Urinary bladder (tissue), 4 donors: Measurements from ENCODE around the gene NF2. TPM values are rescaled to one million over a fixed set of nuclear protein-coding genes. Genes with fewer than 3 reads are reported as not detected.

Source experiments
- DNase-seq: peaks from one replicate; pipeline ENCODE4 v3.0.0-alpha.2; 2015; ENCODE audit errors: extremely low spot score
- H3K27ac ChIP-seq: one replicate; pipeline ENCODE4 v1.5.1; 2013; ENCODE audit warnings: low read depth, mild to moderate bottlenecking, moderate library complexity
- H3K36me3 ChIP-seq: one replicate; pipeline ENCODE4 v1.6.1; 2013; ENCODE audit warnings: mild to moderate bottlenecking, moderate library complexity; ENCODE audit not compliant: insufficient read depth
- H3K4me1 ChIP-seq: one replicate; pipeline ENCODE4 v1.6.1; 2013; ENCODE audit warnings: mild to moderate bottlenecking, moderate library complexity; ENCODE audit not compliant: insufficient read depth
- H3K4me3 ChIP-seq: one replicate; pipeline ENCODE4 v1.5.1; 2013; ENCODE audit warnings: low read depth, low read length
- WGBS: extraction: QIAGEN DNeasy Blood & Tissue Kit; methylation state at CpG from one replicate; pipeline ENCODE4 v1.1.7; 2013; 5-methylcytosine and 5-hydroxymethylcytosine counted together
- polyA plus RNA-seq: library from polyadenylated mRNA; stranded (reverse); fragments of 200-250 nt; gene quantifications from one replicate; pipeline ENCODE4 v1.2.3, GENCODE V29; 2013
- total RNA-seq: library from RNA; depleted of rRNA; stranded (reverse); fragments of >200 nt; gene quantifications from one replicate; pipeline ENCODE4 v1.2.3, GENCODE V29; 2014
- donor health status: healthy with polysubstance abuse.
- donor health status: healthy.

The NF2 gene
- total and polyA plus RNA-seq, 2 donors: 10.2 to 28.9 TPM

DNA sequence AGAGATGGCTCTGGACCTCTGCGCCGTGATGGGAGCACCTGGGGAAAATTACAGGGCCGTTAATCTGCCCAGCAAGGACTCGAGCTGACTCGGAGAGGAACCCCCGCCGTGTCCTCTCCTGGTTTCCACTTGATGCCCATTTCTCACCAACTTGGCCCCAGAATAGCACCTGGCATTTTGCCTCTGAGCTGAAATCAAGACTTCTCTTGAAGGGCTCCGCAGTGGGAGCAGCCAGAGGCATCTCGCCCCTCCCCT lies 97.4 kb downstream of the NF2 start:
- H3K27ac ChIP-seq: no peak overlapping the region
- H3K4me3 ChIP-seq: no peak overlapping the region
- DNase-seq: no peak
- peaks cover 1% of the 10 kb centered on the region for H3K36me3 ChIP-seq
- 54% methylated on average over 9 of the region's 9 CpGs for WGBS
- peaks cover 3% of the 10 kb centered on the region for H3K4me1 ChIP-seq

DNA sequence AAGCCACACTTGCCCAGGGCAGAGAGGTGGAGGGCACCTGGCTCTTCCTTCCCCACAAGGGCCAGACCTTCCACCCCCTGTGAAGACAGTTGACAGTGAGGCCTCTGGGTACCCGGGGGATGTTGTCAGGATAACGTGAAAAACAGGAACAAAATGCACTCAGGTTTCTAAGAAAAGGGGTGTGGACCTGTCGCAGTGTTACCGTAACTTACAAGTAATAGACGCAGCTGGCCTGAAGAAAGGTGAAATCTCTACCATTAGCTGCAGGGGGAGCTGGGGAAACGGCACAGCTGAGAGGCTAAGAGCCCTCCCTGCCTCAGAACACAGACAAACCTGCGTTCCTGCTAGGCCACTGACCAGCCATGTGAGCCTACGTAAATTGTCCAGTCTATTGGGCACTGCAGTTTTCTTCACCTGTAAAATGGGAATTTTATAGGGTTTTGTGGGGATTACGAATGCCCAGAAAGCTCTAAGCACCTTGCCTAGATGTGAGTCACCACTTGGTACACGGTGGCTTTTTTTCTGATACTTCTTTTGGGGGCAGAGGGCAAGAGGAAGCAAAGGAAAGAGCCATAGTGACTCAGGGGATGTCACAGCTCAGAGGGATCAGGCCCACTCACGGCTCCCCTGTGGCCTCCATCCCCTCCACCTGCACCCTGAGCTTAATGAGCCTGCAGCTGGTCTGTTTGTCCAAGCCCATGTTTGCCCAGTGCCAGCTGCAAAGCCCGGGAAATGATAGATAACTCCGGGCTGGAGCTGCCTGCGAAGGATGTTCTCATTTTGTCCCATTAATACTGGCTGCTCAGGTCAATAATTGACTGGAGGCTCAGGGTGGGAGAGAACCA lies 97.9 kb downstream of the NF2 start:
- Histone ChIP-seq H3K4me1 (peaks cover 3% of the 10 kb centered on the region), H3K36me3 (peaks cover 1% of the 10 kb centered on the region), H3K27ac (no peak overlapping the region), H3K4me3 (no peak overlapping the region)
- DNase-seq: no peak
- 38% methylated on average over 14 of the region's 14 CpGs for WGBS

DNA sequence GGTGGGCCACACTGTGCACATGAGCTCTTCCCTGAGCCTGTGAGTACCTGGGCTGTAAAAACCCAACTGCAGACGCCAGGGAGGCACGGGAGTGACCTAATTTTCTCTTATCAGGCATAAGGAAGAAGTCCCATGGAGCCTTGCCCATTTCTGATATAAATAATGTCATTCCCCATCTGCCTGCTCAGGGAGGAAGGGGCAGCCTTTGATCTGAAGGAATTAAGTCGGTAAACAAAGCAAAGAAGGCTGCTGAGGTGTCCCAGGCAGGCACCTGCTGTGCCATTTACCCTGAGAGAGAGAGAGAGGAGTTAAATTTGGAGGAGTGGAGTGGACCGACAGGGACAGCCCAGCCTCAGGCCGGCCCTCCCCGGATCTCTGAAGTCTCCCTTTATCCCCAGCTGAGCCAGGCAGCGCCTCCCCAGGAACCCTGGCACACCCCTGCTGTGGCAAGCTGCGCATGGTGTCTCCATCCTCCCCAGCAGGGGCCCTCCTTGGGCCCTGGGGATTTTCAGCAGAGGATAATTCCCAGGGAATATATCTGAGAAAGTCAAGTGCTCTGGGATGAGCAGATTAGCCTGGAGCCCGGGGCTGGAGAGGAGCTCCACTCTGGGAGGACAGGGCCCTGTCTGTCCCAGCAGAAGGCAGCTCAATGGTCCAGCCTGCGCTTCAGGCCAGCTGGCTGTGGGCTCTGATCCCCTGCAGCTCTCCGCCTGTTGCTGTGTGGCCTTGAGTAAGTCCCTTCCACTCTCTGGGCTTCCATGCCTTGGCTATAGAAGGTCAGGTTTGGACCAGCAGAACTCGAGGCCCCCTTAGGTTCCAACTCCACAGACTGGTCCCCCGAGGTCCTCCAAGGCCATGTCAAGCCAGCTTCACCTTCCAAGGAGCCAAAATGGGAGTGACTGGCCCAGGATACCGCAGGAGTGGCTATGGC lies 98.8 kb downstream of the NF2 start:
- WGBS: 34% methylated on average over 14 of the region's 14 CpGs
- peaks cover 3% of the 10 kb centered on the region for H3K4me1 ChIP-seq
- H3K27ac ChIP-seq: no peak overlapping the region

DNA sequence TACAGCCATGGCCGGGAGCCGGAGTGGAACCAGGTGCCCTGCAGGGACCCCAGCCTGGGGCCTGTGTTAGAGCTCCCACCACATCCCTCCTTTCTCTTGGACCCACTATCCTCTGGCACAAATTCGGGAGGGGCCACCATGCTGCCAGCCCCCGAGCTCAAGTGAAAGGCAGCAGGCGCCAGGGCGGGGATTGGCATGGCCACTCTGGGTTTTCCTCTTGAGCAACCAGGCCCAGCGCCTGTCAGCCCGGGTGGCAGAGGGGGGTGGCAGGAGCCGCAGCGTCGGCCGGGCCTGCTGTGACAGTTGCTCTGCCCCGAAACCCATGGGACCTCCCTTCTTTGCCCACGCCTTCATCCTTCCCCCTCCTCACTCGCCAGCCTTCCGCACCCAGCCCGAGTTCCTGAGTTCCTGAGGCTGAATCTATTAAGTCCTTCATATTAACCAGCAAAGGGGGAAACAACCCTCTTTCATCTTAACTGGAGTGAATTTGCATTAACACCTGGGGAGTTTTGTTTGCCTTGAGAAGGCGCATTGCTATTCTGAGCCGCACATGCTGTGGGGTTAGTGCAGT lies 99.6 kb downstream of the NF2 start:
- 46% methylated on average over 19 of the region's 19 CpGs for WGBS
- no peak overlapping the region for H3K27ac ChIP-seq

More for the DNA sequence above, 98.8 kb downstream of the NF2 start:
- H3K4me3 ChIP-seq: no peak overlapping the region
- H3K36me3 ChIP-seq: peaks cover under 1% of the 10 kb centered on the region
- DNase-seq: no peak

DNA sequence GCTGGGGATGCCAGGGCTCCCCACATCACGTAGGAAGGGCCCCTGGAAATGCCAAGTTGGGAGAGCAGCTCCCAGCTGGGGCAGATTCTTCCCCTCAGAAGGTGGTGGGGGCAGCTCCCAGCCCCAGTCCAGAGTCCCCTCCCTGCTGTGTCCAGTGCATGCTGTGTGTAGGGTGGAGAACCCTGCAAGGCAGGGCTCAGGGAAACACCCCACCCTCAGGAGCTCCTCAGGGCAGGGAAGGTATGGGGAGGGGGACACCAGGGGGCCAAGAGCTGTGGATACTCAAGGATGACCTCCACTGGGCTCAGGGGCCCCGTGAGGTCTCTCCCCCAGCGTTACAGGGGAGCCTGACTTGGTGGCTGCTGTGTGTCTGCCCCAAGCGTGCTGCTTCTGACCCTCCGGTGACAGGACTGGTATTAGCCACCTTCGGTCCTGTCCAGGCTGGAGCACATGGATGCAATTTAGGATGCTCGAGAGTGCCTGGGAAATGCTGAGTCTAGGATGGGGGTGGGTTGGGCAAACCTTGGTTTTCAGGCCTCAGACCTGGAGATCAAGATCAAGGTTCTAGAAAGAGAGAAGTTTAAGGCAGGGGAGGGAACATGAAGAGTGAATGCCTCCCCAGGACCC lies 100.2 kb downstream of the NF2 start:
- Histone ChIP-seq H3K4me3 (no peak overlapping the region), H3K27ac (no peak overlapping the region), H3K36me3 (no peaks in the 10 kb centered on the region), H3K4me1 (peaks cover 3% of the 10 kb centered on the region)
- WGBS: 49% methylated on average over 7 of the region's 7 CpGs
- no peak for DNase-seq

More for the DNA sequence above, 99.6 kb downstream of the NF2 start:
- Histone ChIP-seq H3K4me3 (no peak overlapping the region), H3K36me3 (no peaks in the 10 kb centered on the region), H3K4me1 (peaks cover 3% of the 10 kb centered on the region)
- no peak for DNase-seq

DNA sequence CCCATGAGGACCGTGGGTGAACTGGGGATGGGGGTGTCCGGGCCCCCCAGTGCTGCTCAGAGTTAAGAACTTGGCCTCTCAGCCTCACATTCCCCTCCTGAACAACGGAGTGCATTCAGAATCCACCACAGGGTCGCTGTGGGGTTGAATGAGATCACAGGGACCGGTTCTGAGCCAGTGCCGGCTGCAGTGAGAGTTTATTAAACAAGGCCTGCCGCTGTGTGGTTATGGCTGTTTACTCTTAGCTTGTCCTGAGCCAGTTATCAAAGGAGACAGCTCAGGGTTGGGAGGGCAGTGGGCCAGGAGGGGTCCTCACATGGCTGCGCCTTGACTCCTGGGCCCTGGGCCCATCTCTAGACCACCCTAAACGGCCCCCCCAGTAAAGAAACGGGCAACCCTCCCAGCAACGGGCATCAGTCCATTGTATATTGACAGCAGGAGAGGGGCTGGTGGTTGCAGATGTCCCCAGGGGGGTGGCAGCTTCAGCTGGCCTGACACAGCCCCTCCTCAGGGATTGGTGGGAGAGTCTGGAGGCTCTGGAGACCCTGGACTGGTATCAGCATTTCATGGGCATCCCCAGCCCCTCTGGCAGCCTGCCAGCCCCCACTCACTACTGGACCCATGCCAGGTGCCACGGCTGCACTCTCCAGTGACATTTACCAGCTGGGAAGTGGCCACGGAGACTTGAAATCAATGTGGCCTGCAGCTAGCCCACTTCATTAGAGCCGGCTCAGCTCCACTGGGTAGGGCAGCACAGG lies 101.3 kb downstream of the NF2 start:
- no peak for DNase-seq
- WGBS: 12% methylated on average over 14 of the region's 14 CpGs
- H3K27ac ChIP-seq: no peak overlapping the region

DNA sequence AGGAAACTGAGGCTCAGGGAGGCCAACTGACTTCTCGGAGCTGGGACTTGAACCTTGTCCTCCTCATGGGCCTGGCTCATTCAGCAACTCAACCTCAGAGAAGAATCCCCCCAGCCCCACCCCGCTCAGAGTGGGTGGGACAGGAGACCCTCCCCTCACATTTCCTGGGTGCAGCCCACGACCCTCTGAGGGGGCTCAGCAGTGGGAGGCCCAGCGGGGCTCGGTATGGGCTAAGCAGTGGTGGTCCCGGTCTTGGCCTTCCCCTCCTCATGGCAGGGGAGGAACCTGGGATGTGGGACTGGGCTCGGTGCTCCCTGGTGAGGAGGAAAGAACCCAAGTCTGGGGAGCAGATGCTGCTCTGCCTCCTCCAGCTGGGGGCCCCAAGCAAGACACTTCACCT lies 102.2 kb downstream of the NF2 start:
- WGBS: 84% methylated on average over 7 of the region's 7 CpGs
- H3K4me1 ChIP-seq: peaks cover 3% of the 10 kb centered on the region
- no peak for DNase-seq
- H3K27ac ChIP-seq: no peak overlapping the region
- H3K4me3 ChIP-seq: no peak overlapping the region
- H3K36me3 ChIP-seq: no peaks in the 10 kb centered on the region

More for the DNA sequence above, 101.3 kb downstream of the NF2 start:
- peaks cover 3% of the 10 kb centered on the region for H3K4me1 ChIP-seq
- no peaks in the 10 kb centered on the region for H3K36me3 ChIP-seq
- no peak overlapping the region for H3K4me3 ChIP-seq

DNA sequence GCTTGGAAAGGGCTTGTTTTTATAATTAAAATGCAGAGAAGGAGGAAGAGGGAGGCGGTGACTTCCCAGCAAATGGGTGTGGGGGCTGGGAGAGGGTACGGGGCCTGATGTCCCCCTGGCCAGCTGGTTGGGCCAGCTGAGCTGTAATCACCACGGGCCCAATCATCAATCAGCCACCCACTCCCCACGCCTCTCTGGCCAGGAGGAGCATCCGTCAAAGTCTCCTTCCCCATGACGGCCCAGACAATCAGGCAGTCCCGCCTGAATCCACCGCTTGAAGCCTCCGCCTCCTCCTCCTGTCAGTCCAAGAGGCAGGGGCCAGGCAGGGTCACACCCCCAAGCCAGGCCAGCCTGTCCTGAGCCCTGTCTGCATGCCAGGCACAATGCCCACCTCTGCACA lies 103.1 kb downstream of the NF2 start:
- no peak overlapping the region for H3K4me3 ChIP-seq
- H3K27ac ChIP-seq: no peak overlapping the region
- H3K36me3 ChIP-seq: no peaks in the 10 kb centered on the region
- 63% methylated on average over 9 of the region's 9 CpGs for WGBS
- peaks cover 3% of the 10 kb centered on the region for H3K4me1 ChIP-seq
- no peak for DNase-seq

DNA sequence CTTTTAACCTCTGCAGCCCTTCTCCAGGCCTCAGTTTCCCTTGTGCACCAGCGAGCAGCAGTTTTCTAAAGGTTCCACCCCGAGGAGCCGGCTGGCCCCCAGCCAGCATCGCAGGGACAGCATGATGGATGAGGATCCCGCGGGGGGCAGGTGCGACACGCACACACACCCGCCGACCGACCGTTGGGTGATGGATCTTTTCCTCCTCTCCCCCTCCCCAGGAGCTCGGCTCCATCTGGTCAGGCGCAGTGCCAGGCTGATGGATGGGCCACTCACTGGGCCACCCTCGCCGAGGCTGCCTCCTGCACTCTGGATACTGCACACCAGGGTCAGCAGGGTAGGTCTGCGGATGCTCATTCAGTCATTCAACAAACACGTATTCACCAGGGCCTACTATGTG lies 103.6 kb downstream of the NF2 start:
- DNase-seq: no peak
- H3K27ac ChIP-seq: no peak overlapping the region
- peaks cover under 1% of the 10 kb centered on the region for H3K4me1 ChIP-seq
- H3K36me3 ChIP-seq: no peaks in the 10 kb centered on the region
- 69% methylated on average over 18 of the region's 18 CpGs for WGBS
- H3K4me3 ChIP-seq: no peak overlapping the region

DNA sequence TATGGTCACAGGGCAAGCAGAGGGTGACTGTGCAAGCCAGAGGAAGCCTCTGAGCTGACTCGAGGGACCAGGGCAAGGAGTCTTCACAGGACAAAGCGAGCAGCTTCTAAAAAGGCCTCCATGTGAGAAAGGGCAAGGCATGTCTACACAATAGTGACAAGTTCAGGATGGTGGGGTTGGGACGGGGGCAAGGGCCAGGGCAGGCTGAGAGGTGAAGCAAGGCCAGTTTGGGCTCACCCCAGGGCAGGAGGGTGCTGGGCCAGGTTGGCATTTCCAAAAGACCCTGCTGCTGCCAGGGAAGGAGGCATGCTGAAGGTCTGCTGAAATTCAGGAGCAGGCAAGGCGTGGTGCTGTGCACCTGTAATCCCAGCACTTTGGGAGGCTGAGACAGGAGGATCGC lies 104.0 kb downstream of the NF2 start:
- Histone ChIP-seq H3K36me3 (no peaks in the 10 kb centered on the region), H3K27ac (no peak overlapping the region), H3K4me1 (no peaks in the 10 kb centered on the region), H3K4me3 (no peak overlapping the region)
- WGBS: 91% methylated on average over 5 of the region's 5 CpGs
- no peak for DNase-seq

DNA sequence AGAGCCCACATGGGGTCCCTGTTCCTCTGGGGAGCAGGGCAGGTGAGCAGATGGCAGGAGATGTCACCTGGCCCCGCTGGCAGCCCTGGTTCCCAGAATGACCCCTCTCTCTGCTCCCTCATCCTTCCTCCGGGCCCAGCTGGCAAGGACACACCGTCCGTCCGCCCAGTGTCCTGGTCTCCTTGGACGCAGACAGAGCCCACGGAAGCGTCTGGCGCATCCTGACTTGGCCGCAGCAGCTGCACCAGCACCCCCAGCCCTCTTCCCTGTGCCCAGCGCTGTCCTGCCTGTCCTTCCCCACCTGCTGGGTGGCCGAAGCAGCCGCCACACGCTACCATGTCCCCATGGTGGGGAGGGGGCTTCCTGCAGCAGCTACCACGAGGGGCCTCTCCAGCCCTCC lies 106.8 kb downstream of the NF2 start:
- no peak overlapping the region for H3K27ac ChIP-seq
- 79% methylated on average over 15 of the region's 15 CpGs for WGBS
- no peak overlapping the region for H3K4me3 ChIP-seq
- no peaks in the 10 kb centered on the region for H3K4me1 ChIP-seq
- DNase-seq: no peak
- no peaks in the 10 kb centered on the region for H3K36me3 ChIP-seq

DNA sequence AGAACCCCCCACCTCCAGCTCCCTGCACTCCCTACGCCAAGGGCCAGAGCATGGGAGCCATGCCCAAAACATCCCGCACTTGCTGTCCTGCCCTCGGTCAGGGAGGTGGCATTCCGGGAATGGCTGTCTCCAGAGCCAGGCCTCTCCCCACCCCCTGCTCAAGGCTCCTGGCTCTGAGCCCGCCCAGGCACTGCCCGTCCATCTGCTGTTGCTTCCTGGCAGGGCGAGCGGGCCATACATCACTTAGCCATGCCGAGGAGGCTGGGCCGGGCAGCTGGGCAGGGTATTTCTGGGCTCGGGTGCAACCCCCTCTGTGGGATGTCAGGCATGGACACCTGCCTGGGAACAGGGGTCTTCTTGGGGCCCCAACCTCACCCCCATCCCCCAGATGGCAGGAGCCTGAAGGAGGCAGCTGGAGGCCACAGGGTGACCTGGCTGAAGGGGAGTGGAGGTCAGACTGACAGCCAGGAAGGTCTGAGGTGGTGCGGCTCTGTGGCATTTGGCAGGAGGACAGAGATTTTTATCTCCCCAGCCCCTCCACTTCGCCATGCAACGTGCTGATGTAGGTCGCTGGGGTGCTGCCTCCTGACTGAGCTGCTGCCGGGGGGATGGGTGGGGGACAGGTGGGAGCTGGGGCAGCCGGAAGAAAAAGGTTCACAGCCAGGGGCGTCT lies 107.6 kb downstream of the NF2 start:
- Histone ChIP-seq H3K4me1 (no peaks in the 10 kb centered on the region), H3K27ac (no peak overlapping the region), H3K4me3 (no peak overlapping the region), H3K36me3 (no peaks in the 10 kb centered on the region)
- WGBS: 53% methylated on average over 18 of the region's 18 CpGs
- DNase-seq: no peak
